K562 (cell line): ENCODE measurements around the gene ZDHHC14. TPM values are rescaled to one million over a fixed set of nuclear protein-coding genes. Genes with fewer than 3 reads are reported as not detected.

ENCODE experiments used
- ARID4B ChIP-seq: sonication (generic); formaldehyde crosslinking; IDR thresholded peaks from 2 replicates; pipeline ENCODE4 v1.8.0; 2022; ENCODE audit warnings: mild to moderate bottlenecking, missing genetic modification reagents
- CBFB ChIP-seq: sonication (generic); formaldehyde crosslinking; IDR thresholded peaks from 2 replicates; pipeline ENCODE4 v1.4.0; 2020; ENCODE audit warnings: mild to moderate bottlenecking, missing genetic modification reagents
- FOXP4 ChIP-seq: sonication (generic); formaldehyde crosslinking; IDR thresholded peaks from 2 replicates; pipeline ENCODE4 v1.8.0; 2022; ENCODE audit warnings: mild to moderate bottlenecking, missing genetic modification reagents, borderline replicate concordance
- MBD2 ChIP-seq: sonication (generic); IDR thresholded peaks from 2 replicates; pipeline ENCODE4 v1.6.1; 2016; ENCODE audit warnings: low read depth, borderline replicate concordance
- NR4A1 ChIP-seq, 2 experiments: fragments of 250-450 bp in 1 of 2; fragments of 450-650 bp in 1 of 2; sonication (Bioruptor Pico) in 1 of 2; IDR thresholded peaks; 2 replicates each; pipeline versions ENCODE4 v1.4.0 to v1.6.1; 2016 to 2020; ENCODE audit warnings: mild to moderate bottlenecking in 2 of 2, missing compliant biosample characterization in 1 of 2, missing genetic modification characterization in 1 of 2, moderate library complexity in 1 of 2
- SIX5 ChIP-seq, 2 experiments: IDR thresholded peaks; 2 replicates each; pipeline ENCODE4 v1.6.1; 2011; ENCODE audit warnings: low read length in 2 of 2, borderline replicate concordance in 1 of 2, low read depth in 1 of 2, mild to moderate bottlenecking in 1 of 2, moderate library complexity in 1 of 2; ENCODE audit not compliant: insufficient read depth in 1 of 2
- SMAD4 ChIP-seq: fragments of 250-450 bp; sonication (Bioruptor Pico); conservative IDR thresholded peaks from 2 replicates; pipeline ENCODE4 v1.8.0; 2021; ENCODE audit warnings: inconsistent platforms, mild to moderate bottlenecking, moderate library complexity
- UBTF ChIP-seq, 2 experiments: IDR thresholded peaks; 2 replicates each; pipeline ENCODE4 v1.6.1; 2012; ENCODE audit warnings: improper control_type of control experiment in 2 of 2, low read depth in 2 of 2, low read length in 2 of 2, borderline replicate concordance in 1 of 2
- XRCC5 ChIP-seq: fragments of 200-400 bp; formaldehyde crosslinking; IDR thresholded peaks from 2 replicates; pipeline ENCODE4 v1.6.1; 2017; ENCODE audit warnings: low read depth, mild to moderate bottlenecking, low read length
- ZNF431 ChIP-seq: sonication (generic); formaldehyde crosslinking; IDR thresholded peaks from 2 replicates; pipeline ENCODE4 v1.8.0; 2022; ENCODE audit warnings: mild to moderate bottlenecking, missing genetic modification reagents
- polyA plus RNA-seq, 8 experiments: library from polyadenylated mRNA; depleted of rRNA in 4 of 8; stranded (reverse) in 5 of 8; unstranded in 3 of 8; fragments of >200 nt; fragmentation: Nextera tagmentation in 2 of 8; fragmentation: Illumina TruSeq in 1 of 8; extraction: Ambion mirVana in 2 of 8; extraction: Trizol in 1 of 8; gene quantifications; 2 replicates each; pipeline versions ENCODE4 v1.2.1 to v1.2.3, GENCODE V29; 2011 to 2014; ENCODE audit warnings: inconsistent platforms in 1 of 8, missing spikeins in 1 of 8
- total RNA-seq, 7 experiments: library from RNA; depleted of rRNA in 6 of 7; stranded (reverse); fragments of >200 nt in 6 of 7; fragmentation: Illumina TruSeq in 2 of 7; extraction: Trizol in 2 of 7; gene quantifications; 2 replicates each; pipeline versions ENCODE4 v1.2.1 to v1.2.3, GENCODE V29; 2011 to 2021; ENCODE audit warnings: low replicate concordance in 1 of 7
- TF ChIP-seq, protein P1 (sequence below): fragments of 450-650 bp; IDR thresholded peaks from 2 replicates; pipeline ENCODE4 v1.6.1; 2014; ENCODE audit warnings: low read depth, mild to moderate bottlenecking, moderate library complexity, borderline replicate concordance

The ZDHHC14 gene
- total and polyA plus RNA-seq, 9 of the 15 experiments (the other 6 are each of a cell fraction or from before 2014, with no cell fraction given) = 0.92 to 23.1 (median 13.8) TPM

DNA sequence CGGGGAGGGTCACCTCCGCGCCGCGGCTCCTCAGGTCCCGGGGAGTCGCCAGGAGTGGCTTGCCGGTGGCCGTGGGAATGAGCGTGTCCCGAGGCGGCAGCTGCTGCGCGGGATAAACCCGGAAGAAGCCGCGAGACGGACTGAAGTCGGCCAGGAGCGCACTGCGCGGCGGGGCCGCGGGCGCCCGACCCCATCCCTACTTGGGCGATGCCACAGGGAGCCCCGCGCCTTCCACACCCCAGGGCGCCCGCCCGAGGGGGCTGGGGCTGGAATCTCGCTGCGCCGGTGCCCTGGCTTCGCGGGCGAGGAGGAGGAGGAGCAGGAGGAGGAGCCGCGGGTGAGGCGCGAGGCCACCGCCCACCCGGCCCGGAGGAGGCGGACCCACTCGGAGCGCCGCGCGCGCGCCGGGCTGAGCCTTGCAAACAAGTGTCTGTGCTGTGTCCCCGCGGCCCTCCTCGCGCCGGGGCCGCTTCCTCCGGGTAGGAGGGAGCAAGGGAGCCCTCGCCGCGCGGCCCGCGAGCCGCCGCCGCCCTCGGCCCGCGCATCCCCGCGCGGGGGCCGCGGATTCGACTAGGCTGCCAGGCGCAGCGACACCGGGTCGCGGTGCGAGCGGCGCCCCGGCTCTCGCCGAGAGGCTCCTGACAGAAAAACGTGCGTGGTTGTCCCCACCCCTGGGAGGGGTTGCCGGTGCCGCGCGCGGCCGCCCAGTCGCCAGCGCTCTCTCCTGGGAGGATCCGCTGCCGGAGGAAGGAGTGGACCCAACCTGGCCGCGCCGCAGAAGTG lies at the start of gene ZDHHC14 (continued):
- TF ChIP-seq UBTF (IDR thresholded peaks at IDR 0.05; ENCODE audit: borderline replicate concordance in 1 of 2, low read depth in 2 of 2, low read length in 2 of 2) (peak; percentile 15 to 82; a peak in 3 of 4 replicates), ARID4B (CRISPR knock-in tag) (0 out of 2 replicates have a peak, but pooled peaks have one; percentile 24), SMAD4 (CRISPR knock-in tag) (peak; percentile 92), NR4A1 (CRISPR knock-in tag; IDR thresholded peaks at IDR 0.05) (no peak), NR4A1 (tag; IDR thresholded peaks at IDR 0.05) (0 out of 2 replicates have a peak, but pooled peaks have one; percentile 22), FOXP4 (CRISPR knock-in tag) (peak; percentile 74; the same call in 1 of the 2 replicates), CBFB (0 out of 2 replicates have a peak, but pooled peaks have one; percentile 7), ZNF431 (CRISPR knock-in tag) (0 out of 2 replicates have a peak, but pooled peaks have one; percentile 47), XRCC5 (0 out of 2 replicates have a peak, but pooled peaks have one; percentile 29), MBD2 (peak; percentile 27; the same call in 1 of the 2 replicates), SIX5 (IDR thresholded peaks at IDR 0.05; ENCODE audit: borderline replicate concordance in 1 of 2, insufficient read depth in 1 of 2, low read depth in 1 of 2, low read length in 2 of 2) (no peak)
- TF ChIP-seq, protein P1, sequence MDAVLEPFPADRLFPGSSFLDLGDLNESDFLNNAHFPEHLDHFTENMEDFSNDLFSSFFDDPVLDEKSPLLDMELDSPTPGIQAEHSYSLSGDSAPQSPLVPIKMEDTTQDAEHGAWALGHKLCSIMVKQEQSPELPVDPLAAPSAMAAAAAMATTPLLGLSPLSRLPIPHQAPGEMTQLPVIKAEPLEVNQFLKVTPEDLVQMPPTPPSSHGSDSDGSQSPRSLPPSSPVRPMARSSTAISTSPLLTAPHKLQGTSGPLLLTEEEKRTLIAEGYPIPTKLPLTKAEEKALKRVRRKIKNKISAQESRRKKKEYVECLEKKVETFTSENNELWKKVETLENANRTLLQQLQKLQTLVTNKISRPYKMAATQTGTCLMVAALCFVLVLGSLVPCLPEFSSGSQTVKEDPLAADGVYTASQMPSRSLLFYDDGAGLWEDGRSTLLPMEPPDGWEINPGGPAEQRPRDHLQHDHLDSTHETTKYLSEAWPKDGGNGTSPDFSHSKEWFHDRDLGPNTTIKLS = peak; percentile 33; the same call in 1 of the 2 replicates
